Kidney (tissue), 14 donors: ENCODE data around the gene FBLN7. TPM values are rescaled to one million over a fixed set of nuclear protein-coding genes. Genes with fewer than 3 reads are reported as not detected.

Experiments used
- DNase-seq, 5 donors: peaks; one replicate each; pipeline ENCODE4 v3.0.0-alpha.2; 2013 to 2020
- FAIRE-seq: peaks from 2 replicates; lab custom pipeline; 2012; peaks lifted over from hg19 to GRCh38; lab: Jason Lieb, UNC
- H3K27ac ChIP-seq, 2 donors: one replicate each; pipeline ENCODE4 v1.7.0; 2013; ENCODE audit warnings: low read depth in 2 of 2, low read length in 2 of 2, inconsistent platforms in 1 of 2
- H3K27me3 ChIP-seq: one replicate; pipeline ENCODE4 v1.7.1; 2013; ENCODE audit warnings: low read length, inconsistent platforms; ENCODE audit not compliant: control insufficient read depth, insufficient read depth
- H3K36me3 ChIP-seq, 3 donors: one replicate each; pipeline versions ENCODE4 v1.7.0 to v1.7.1; 2013; ENCODE audit warnings: low read length in 3 of 3, control low read depth in 1 of 3, inconsistent platforms in 1 of 3; ENCODE audit not compliant: insufficient read depth in 3 of 3, control insufficient read depth in 2 of 3
- H3K4me1 ChIP-seq, 3 donors: one replicate each; pipeline versions ENCODE4 v1.7.0 to v1.7.1; 2013; ENCODE audit warnings: low read length in 3 of 3, inconsistent platforms in 1 of 3, low read depth in 1 of 3; ENCODE audit not compliant: control insufficient read depth in 2 of 3, insufficient read depth in 2 of 3
- H3K4me3 ChIP-seq, 3 donors: one replicate each; pipeline versions ENCODE4 v1.7.0 to v1.8.1; 2013; ENCODE audit warnings: low read length in 3 of 3, control low read depth in 1 of 3, inconsistent platforms in 1 of 3
- H3K9ac ChIP-seq, 3 donors: one replicate each; pipeline versions ENCODE4 v1.7.0 to v1.7.1; 2013; ENCODE audit warnings: low read length in 3 of 3, control low read depth in 1 of 3, inconsistent platforms in 1 of 3
- H3K9me3 ChIP-seq, 3 donors: one replicate each; pipeline versions ENCODE4 v1.7.0 to v1.7.1; 2013; ENCODE audit warnings: low read length in 3 of 3, control low read depth in 1 of 3, inconsistent platforms in 1 of 3; ENCODE audit not compliant: control insufficient read depth in 2 of 3, insufficient read depth in 1 of 3
- CTCF ChIP-seq: IDR thresholded peaks from 3 replicates; pipeline ENCODE4 v1.5.1; 2012; ENCODE audit warnings: mild to moderate bottlenecking, moderate library complexity, borderline replicate concordance; ENCODE audit not compliant: insufficient read depth; ENCODE audit errors: extremely low read depth
- intact Hi-C: fragments of 100-400 bp; cut with DNase I; formaldehyde crosslinking; loops from one replicate; pipeline ENCODE4 v1.11.1; 2022
- polyA plus RNA-seq: library from polyadenylated mRNA; stranded (reverse); fragments of 350-450 nt; fragmentation: Illumina TruSeq; extraction: RNeasy Lipid Tissue Mini Kit (QIAGEN cat#74804); gene quantifications from one replicate; pipeline ENCODE4 v1.2.3, GENCODE V29; 2014; ENCODE audit warnings: low read depth, low replicate concordance; ENCODE audit not compliant: insufficient read depth
- total RNA-seq: library from RNA; stranded (reverse); fragmentation: NEBNext Ultra II Directional; extraction: Animal tissue kit (Norgen Biotek cat#: 25700); gene quantifications from one replicate; pipeline ENCODE4 v1.2.1, GENCODE V29; 2021
- donor health status: control.
- donor health status: control.
- donor health status: control.
- donor health status: control.
- donor health status: control.
- donor health status: DM: yes; HTN: yes; CAD: no.
- donor health status: Normal renal cell carcinoma (clear cell type).

Gene FBLN7
- total and polyA plus RNA-seq, 2 donors from 2014 or later, result 0.71 to 4.6 TPM

GRCh38 chr2:112140899-112141625 lies 2.9 kb downstream of the FBLN7 start:
- Histone ChIP-seq H3K4me3 (no peak overlapping the region), H3K9me3 (no peaks in the 10 kb centered on the region), H3K27ac (no peak overlapping the region), H3K9ac (no peak overlapping the region), H3K27me3 (no peaks in the 10 kb centered on the region), H3K36me3 (no peaks in the 10 kb centered on the region), H3K4me1 (peaks cover 0 to 6% (median 0%) of the 10 kb centered on the region in 3 donors)
- DNase-seq (peak in 1 of 5 donors; percentile 9), FAIRE-seq (no peak)
- TF ChIP-seq CTCF, result no peak
- intact Hi-C loops, result no loop called here

- FAIRE-seq (no peak), DNase-seq (no peak)
- H3K27me3 ChIP-seq, result no peaks in the 10 kb centered on the region
- peaks cover 0 to 6% (median 0%) of the 10 kb centered on the region in 3 donors for H3K4me1 ChIP-seq
- no peak overlapping the region for H3K9ac ChIP-seq
- H3K4me3 ChIP-seq, result no peak overlapping the region
- intact Hi-C loops, result no loop called here
- H3K9me3 ChIP-seq, result no peaks in the 10 kb centered on the region
- no peaks in the 10 kb centered on the region for H3K36me3 ChIP-seq
- TF ChIP-seq CTCF, result no peak
- H3K27ac ChIP-seq, result no peak overlapping the region
Measured at GRCh38 chr2:112141626-112142007, 3.4 kb downstream of the FBLN7 start.

- TF ChIP-seq CTCF, result no peak
- no peak for FAIRE-seq
- no peak for DNase-seq
Measured at GRCh38 chr2:112142525-112143078, 4.4 kb downstream of the FBLN7 start.

More at GRCh38 chr2:112142525-112143078, 4.4 kb downstream of the FBLN7 start:
- Histone ChIP-seq H3K9ac (no peak overlapping the region), H3K9me3 (no peaks in the 10 kb centered on the region), H3K4me1 (peaks cover 0 to 5% (median 0%) of the 10 kb centered on the region in 3 donors), H3K27me3 (no peaks in the 10 kb centered on the region), H3K36me3 (no peaks in the 10 kb centered on the region), H3K4me3 (no peak overlapping the region), H3K27ac (no peak overlapping the region)
- intact Hi-C loops, result no loop called here
